DOHH2 (cell line): ENCODE measurements around the gene CYP4F2.

Experiments used
- CTCF ChIP-seq: fragments of 200-600 bp; sonication (generic); IDR thresholded peaks from one replicate; pipeline ENCODE4 v1.5.1; 2014; ENCODE audit warnings: antibody characterized with exemption, mild to moderate bottlenecking, low read depth, low read length; ENCODE audit not compliant: poor library complexity, severe bottlenecking
- EZH2phosphoT487 ChIP-seq: fragments of 200-600 bp; sonication (generic); IDR thresholded peaks from 2 replicates; pipeline ENCODE4 v1.6.1; 2017; ENCODE audit warnings: borderline replicate concordance, mild to moderate bottlenecking, antibody characterized with exemption, low read length, moderate library complexity, mixed read lengths

GRCh38 chr19:15897026-15897737, 692 bp downstream of the CYP4F2 start:
- TF ChIP-seq CTCF: no peak
- no peak for TF ChIP-seq EZH2phosphoT487
